Erythroblast (primary cell): ENCODE results near the gene KIF16B.

ENCODE experiments used
- GATA1 ChIP-seq: IDR thresholded peaks from 2 replicates; pipeline ENCODE4 v1.6.1; 2011; ENCODE audit warnings: low read depth, mild to moderate bottlenecking, control low read depth, low read length, moderate library complexity
- POLR2A ChIP-seq: IDR thresholded peaks from 2 replicates; pipeline ENCODE4 v1.6.1; 2011; ENCODE audit warnings: mild to moderate bottlenecking, low read length

- TF ChIP-seq POLR2A (no peak), GATA1 (no peak)
Observed at GRCh38 chr20:16555754-16556153, 17.5 kb downstream of the KIF16B start.
